ENCODE data around the gene ZFHX3. TPM values are rescaled to one million over a fixed set of nuclear protein-coding genes. Genes with fewer than 3 reads are reported as not detected.

Gene ZFHX3
- total and polyA plus RNA-seq, 2 of the 8 experiments (the other 6 are each of a cell fraction or from before 2014, with no cell fraction given), result 0.08 to 0.99 TPM

GRCh38 chr16:73000020-73000906 lies 47.7 kb downstream of the ZFHX3 start (continued):
- TF ChIP-seq CHD7 (IDR thresholded peaks at IDR 0.05; ENCODE audit: insufficient replicate concordance, low read length) (no peak), RAD21 (IDR thresholded peaks at IDR 0.05 in 1 of 2, conservative IDR thresholded peaks at IDR 0.05 in 1 of 2; ENCODE audit: low read depth in 2 of 2, low read length in 2 of 2) (no peak), ZNF274 (IDR thresholded peaks at IDR 0.05; ENCODE audit: borderline replicate concordance, extremely low read depth, low read length) (no peak), SRF (IDR thresholded peaks at IDR 0.05; ENCODE audit: low read depth, low read length) (no peak)
